Measurements from ENCODE around the gene TBX19.

TBX19 gene

DNA sequence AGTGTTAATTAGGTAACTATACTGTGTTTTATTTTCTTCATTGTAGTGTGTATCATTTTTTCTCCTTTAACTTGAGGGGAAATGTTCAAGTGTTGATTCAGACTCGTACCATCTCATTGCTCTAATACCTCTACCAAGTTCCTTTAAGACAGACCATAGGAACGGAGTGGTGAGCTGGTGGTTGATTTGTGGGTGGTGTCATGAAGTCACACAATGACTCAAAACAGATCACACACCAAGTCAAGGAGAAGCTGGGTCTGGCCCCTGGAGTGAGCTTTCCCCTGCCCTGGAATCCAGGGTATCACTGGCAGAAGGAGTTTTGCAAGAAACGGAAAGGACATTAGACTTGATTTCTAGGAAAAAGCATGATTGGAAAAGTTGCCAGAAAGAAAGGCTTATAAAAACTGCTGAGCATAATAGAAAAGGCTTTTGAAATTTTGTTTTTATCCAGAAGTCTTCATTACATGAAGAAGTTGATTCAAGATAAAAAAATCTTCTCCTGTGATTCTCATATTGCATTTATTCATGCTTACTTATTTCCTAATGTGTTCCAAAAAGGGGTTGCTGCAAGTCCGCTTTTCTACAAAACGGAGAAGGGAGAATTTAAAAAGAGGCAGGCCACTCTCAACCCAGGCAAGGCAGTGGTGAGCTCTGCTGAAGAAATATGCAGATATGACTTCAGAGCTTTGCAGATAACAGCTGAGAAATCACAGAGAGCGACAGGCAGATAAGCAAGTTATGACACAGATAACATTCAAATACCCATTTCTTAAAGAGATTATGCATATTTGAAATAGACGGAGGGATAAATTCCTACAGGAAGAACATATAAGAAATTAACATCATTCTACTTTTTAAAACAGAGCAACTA lies 79.7 kb downstream of the TBX19 start:
- no peak for DNase-seq (ENCODE audit: low spot score)

GRCh38 chr1:168361252-168361651 lies 80.6 kb downstream of the TBX19 start:
- DNase-seq (ENCODE audit: low spot score) = no peak

GRCh38 chr1:168362991-168363390 lies 82.3 kb downstream of the TBX19 start:
- DNase-seq (ENCODE audit: low spot score) = no peak
